MM.1S (cell line): ENCODE measurements around the gene PPP1R11.

Experiments
- EZH2 ChIP-seq: fragments of 300-600 bp; sonication (generic); optimal IDR thresholded peaks from 2 replicates; pipeline ENCODE3; 2017; ENCODE audit warnings: low read depth, mild to moderate bottlenecking, antibody characterized with exemption, low read length, mixed read lengths
- EZH2phosphoT487 ChIP-seq: fragments of 300-600 bp; sonication (generic); IDR thresholded peaks from 2 replicates; pipeline ENCODE4 v1.6.1; 2018; ENCODE audit warnings: antibody characterized with exemption, low read length
- TF ChIP-seq, protein P1 (sequence below): fragments of 300-600 bp; sonication (generic); IDR thresholded peaks from 2 replicates; pipeline ENCODE4 v1.5.1; 2016; ENCODE audit warnings: antibody characterized with exemption, low read length, mixed read lengths

GRCh38 chr6:30074331-30075093 is 7.5 kb downstream of the PPP1R11 start:
- TF ChIP-seq, protein P1, sequence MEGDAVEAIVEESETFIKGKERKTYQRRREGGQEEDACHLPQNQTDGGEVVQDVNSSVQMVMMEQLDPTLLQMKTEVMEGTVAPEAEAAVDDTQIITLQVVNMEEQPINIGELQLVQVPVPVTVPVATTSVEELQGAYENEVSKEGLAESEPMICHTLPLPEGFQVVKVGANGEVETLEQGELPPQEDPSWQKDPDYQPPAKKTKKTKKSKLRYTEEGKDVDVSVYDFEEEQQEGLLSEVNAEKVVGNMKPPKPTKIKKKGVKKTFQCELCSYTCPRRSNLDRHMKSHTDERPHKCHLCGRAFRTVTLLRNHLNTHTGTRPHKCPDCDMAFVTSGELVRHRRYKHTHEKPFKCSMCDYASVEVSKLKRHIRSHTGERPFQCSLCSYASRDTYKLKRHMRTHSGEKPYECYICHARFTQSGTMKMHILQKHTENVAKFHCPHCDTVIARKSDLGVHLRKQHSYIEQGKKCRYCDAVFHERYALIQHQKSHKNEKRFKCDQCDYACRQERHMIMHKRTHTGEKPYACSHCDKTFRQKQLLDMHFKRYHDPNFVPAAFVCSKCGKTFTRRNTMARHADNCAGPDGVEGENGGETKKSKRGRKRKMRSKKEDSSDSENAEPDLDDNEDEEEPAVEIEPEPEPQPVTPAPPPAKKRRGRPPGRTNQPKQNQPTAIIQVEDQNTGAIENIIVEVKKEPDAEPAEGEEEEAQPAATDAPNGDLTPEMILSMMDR = no peak
- TF ChIP-seq EZH2 = no peak
- no peak for TF ChIP-seq EZH2phosphoT487
